D721Med (cell line): ENCODE data around the gene CAMK2D.

ENCODE experiments used
- DNase-seq: peaks from one replicate; pipeline ENCODE4 v3.0.0; 2011; ENCODE audit warnings: low spot score; ENCODE audit not compliant: insufficient read length
- FAIRE-seq: peaks from 2 replicates; lab custom pipeline; 2011; peaks lifted over from hg19 to GRCh38; lab: Jason Lieb, UNC
- TF ChIP-seq, protein P1 (sequence below): IDR thresholded peaks from 2 replicates; pipeline ENCODE4 v1.5.1; 2012; ENCODE audit warnings: mild to moderate bottlenecking, control low read depth; ENCODE audit not compliant: insufficient read depth; ENCODE audit errors: missing control alignments

The CAMK2D gene

DNA sequence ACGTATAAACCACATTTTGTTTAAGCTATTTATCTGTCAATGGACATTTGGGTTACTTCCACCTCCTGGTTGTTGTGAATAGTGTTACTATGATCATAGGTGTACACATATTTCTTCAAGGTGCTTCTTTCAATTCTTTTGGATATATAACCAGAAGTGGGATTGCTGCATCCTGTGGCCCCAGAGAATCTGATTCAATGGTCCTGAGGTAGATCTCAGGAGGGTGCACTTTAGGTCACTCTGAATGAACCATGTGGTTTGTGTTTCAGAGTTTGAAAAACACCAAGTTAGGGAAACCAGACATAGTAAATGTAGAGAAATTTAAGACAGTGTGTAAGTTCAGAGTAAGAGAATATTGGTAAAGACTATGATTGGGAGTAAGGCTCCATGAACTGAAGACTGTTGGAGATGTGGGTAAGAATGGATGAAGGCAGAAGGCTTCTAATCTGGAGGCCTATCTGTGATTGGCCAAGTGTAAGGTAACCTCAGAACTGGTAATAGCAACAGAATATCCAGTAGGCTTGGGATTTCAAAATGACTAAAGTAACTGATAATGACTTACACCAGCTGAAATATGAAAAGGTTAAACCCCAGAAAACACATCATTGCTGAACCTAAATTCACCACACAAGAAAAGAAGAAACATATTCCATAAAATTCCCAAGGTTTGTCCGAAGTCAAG lies 236.9 kb downstream of the CAMK2D start:
- TF ChIP-seq, protein P1, sequence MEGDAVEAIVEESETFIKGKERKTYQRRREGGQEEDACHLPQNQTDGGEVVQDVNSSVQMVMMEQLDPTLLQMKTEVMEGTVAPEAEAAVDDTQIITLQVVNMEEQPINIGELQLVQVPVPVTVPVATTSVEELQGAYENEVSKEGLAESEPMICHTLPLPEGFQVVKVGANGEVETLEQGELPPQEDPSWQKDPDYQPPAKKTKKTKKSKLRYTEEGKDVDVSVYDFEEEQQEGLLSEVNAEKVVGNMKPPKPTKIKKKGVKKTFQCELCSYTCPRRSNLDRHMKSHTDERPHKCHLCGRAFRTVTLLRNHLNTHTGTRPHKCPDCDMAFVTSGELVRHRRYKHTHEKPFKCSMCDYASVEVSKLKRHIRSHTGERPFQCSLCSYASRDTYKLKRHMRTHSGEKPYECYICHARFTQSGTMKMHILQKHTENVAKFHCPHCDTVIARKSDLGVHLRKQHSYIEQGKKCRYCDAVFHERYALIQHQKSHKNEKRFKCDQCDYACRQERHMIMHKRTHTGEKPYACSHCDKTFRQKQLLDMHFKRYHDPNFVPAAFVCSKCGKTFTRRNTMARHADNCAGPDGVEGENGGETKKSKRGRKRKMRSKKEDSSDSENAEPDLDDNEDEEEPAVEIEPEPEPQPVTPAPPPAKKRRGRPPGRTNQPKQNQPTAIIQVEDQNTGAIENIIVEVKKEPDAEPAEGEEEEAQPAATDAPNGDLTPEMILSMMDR = no peak
- DNase-seq = no peak
- no peak for FAIRE-seq

DNA sequence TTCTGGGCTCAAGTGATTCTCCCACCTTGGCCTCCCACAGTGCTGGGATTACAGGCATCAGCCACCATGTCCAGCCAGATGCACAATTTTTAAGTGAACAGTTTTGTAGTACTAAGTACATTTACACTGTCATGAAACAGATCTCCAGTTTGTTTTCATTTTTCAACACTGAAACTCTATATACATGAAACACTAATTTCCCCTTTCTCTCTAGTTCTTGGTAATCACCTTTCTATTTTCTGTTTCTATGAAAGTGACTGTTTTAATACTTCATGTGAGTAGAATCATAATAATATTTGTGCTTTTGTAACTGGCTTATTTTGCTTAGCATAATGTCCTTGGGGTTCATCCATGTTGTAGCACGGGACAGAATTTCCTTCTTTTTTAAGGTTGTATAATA lies 237.4 kb downstream of the CAMK2D start:
- TF ChIP-seq, protein P1 = no peak
- no peak for DNase-seq
- no peak for FAIRE-seq

DNA sequence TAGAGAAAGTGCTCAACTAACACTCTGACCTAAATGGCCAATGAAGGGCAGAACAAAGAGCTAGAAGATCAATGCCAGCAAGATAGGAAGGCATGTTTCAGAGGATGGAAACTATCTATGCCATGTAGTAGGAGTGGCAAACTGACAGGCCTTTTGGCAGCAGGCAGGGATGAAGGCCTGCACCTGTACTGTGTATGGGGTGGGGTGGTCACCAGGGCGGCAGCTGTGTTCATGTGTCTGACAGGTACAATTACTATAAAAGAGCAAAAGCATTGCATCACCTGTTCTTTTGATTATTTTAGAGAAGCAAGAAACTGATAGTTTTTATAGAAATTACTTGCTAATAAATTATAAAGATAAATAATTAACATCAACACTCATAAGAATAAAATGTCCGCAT lies 239.1 kb downstream of the CAMK2D start:
- no peak for FAIRE-seq
- no peak for DNase-seq
- TF ChIP-seq, protein P1 = no peak

DNA sequence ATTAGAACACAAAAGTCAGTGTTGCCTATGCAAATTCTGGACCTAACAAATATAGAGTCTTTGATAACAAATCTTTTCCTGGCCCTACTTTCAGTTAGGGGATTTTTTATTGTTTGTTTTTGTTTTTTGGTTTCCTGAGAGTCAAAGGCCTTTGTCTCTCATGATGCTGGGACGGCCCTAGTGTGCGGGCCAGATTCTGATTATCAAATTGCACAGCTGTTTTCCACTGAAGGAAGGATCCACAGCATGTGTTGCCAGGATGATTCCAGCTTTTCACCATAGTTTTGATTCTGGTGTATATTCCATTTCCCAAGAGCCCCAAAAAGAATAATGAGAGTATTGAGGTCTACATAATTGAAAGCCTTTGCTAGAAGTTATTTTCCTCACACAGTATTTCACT lies 248.2 kb downstream of the CAMK2D start:
- FAIRE-seq (no peak), DNase-seq (no peak)
- TF ChIP-seq, protein P1 = no peak

DNA sequence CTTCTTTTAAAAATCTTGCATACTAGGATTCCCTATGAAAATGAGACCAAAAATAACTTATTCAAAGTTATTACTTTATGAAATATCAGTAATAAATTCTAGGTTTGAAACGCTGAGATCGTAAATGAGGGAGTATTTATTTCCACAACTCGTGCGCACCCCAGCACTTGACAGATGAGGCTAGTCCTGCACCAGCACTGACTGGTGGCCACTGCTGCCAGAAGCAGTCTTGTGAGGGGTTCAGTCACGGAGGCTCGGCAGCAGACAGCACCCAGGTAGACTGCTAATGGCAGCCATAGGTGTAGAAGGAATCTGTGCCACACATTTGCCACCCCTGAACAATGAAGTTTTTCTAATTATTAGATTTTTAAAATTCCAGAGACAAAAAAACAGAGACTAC lies 248.7 kb downstream of the CAMK2D start:
- FAIRE-seq (no peak), DNase-seq (no peak)
- TF ChIP-seq, protein P1 = no peak

DNA sequence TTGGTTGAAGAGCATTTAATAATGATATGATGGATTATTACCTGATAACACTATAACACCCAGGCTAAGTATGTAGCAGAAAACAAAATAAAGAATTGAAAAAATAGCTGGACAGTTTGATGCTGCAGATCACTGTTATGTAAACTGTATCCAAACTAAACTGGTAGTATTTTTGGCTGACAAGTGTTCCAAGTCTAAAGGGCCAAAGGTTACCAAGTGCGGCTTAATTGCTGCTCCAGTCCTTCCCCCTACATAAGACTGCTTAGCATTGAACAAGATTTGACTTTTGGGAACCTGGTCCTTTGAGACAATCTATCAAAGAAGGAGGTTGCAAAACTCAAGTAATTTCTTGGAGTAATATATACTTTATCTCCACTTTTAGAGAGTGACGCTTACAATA lies 249.6 kb downstream of the CAMK2D start:
- TF ChIP-seq, protein P1 = no peak
- DNase-seq = no peak
- FAIRE-seq = no peak

DNA sequence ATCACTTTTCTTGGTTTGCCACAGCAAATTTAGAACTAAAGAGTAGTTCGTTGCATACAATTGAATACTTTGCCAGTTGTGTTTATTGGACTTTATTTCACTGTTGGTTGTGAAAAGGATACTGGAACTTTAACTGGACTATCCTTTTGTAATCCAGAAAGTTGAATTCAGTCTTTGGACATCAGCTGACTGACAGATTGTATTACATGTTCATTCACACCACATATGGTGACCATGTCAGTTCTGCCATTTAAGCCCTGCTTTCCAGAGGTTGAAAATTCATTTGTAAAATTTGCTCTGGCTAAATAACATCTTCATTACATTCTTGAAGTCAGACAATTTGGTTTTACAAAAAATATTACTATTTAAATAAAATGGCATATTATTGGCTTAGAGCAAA lies 251.7 kb downstream of the CAMK2D start:
- no peak for DNase-seq
- TF ChIP-seq, protein P1 = no peak
- FAIRE-seq = no peak
